ENCODE measurements around the gene ELOVL5. TPM values are rescaled to one million over a fixed set of nuclear protein-coding genes. Genes with fewer than 3 reads are reported as not detected.

ELOVL5 gene
- total and polyA plus RNA-seq, 12 donors: 31.4 to 1,320 (median 161) TPM

- no peak for DNase-seq
- Histone ChIP-seq H3K36me3 (replicated peaks in 1 of 2) (no peaks in the 10 kb centered on the region), H3K4me3 (no peak overlapping the region), H3K4me1 (replicated peaks in 1 of 2) (no peaks in the 10 kb centered on the region), H3K9me3 (replicated peaks in 1 of 3) (no peaks in the 10 kb centered on the region), H3K27ac (no peak overlapping the region), H3K27me3 (no peaks in the 10 kb centered on the region)
- intact Hi-C loops (cut with DNase I): no loop called here
- WGBS, 4 donors: 67 to 71% (median 70%) methylated on average over 3 of the region's 3 CpGs
- no peak for TF ChIP-seq POLR2A (IDR thresholded peaks at IDR 0.05)
- no peak for TF ChIP-seq CTCF (IDR thresholded peaks at IDR 0.05)
Measured at GRCh38 chr6:53238311-53238710, 110.4 kb downstream of the ELOVL5 start.

- no peaks in the 10 kb centered on the region for H3K4me1 ChIP-seq (replicated peaks in 1 of 2)
- H3K27ac ChIP-seq: peak overlapping the region in 1 of 5 donors; percentile 37
- no peak for DNase-seq
- no peak overlapping the region for H3K4me3 ChIP-seq
- H3K27me3 ChIP-seq: no peaks in the 10 kb centered on the region
- WGBS, 4 donors: 32 to 57% (median 49%) methylated on average over 3 of the region's 3 CpGs
- no peaks in the 10 kb centered on the region for H3K36me3 ChIP-seq (replicated peaks in 1 of 2)
- intact Hi-C loops (cut with DNase I): no loop called here
- no peaks in the 10 kb centered on the region for H3K9me3 ChIP-seq (replicated peaks in 1 of 3)
- TF ChIP-seq POLR2A (IDR thresholded peaks at IDR 0.05) (no peak), CTCF (IDR thresholded peaks at IDR 0.05) (no peak)
Measured at GRCh38 chr6:53236241-53236640, 112.5 kb downstream of the ELOVL5 start.

- 90 to 96% (median 93%) methylated on average over 5 of the region's 5 CpGs for whole genome bisulfite sequencing, 4 donors
- H3K36me3 ChIP-seq (replicated peaks in 1 of 2): no peaks in the 10 kb centered on the region
- no peak for TF ChIP-seq POLR2A (IDR thresholded peaks at IDR 0.05)
- no peak overlapping the region for H3K27ac ChIP-seq
- no peak overlapping the region for H3K4me3 ChIP-seq
- H3K27me3 ChIP-seq: no peaks in the 10 kb centered on the region
- intact Hi-C loops (cut with DNase I): no loop called here
- H3K4me1 ChIP-seq (replicated peaks in 1 of 2): no peaks in the 10 kb centered on the region
- H3K9me3 ChIP-seq (replicated peaks in 1 of 3): no peaks in the 10 kb centered on the region
- no peak for DNase-seq
Measured at GRCh38 chr6:53235508-53235907, 113.2 kb downstream of the ELOVL5 start.

- Histone ChIP-seq H3K27ac (no peak overlapping the region), H3K4me3 (no peak overlapping the region), H3K4me1 (replicated peaks in 1 of 2) (peaks cover 0 to 1% of the 10 kb centered on the region in 2 donors), H3K27me3 (no peaks in the 10 kb centered on the region), H3K9me3 (replicated peaks in 1 of 3) (no peaks in the 10 kb centered on the region), H3K36me3 (replicated peaks in 1 of 2) (no peaks in the 10 kb centered on the region)
- no peak for DNase-seq
- 74 to 84% (median 81%) methylated on average over 4 of the region's 4 CpGs for WGBS, 4 donors
- no peak for TF ChIP-seq POLR2A (IDR thresholded peaks at IDR 0.05)
- TF ChIP-seq CTCF (IDR thresholded peaks at IDR 0.05): no peak
- intact Hi-C loops (cut with DNase I): no loop called here
Measured at GRCh38 chr6:53233309-53233708, 115.4 kb downstream of the ELOVL5 start.

- no peak overlapping the region for H3K27ac ChIP-seq
- H3K4me3 ChIP-seq: no peak overlapping the region
- WGBS, 4 donors: 90 to 91% (median 90%) methylated on average over 10 of the region's 10 CpGs
- DNase-seq: no peak
- intact Hi-C loops (cut with DNase I): no loop called here
- no peaks in the 10 kb centered on the region for H3K27me3 ChIP-seq
- TF ChIP-seq POLR2A (IDR thresholded peaks at IDR 0.05): no peak
- TF ChIP-seq CTCF (IDR thresholded peaks at IDR 0.05): no peak
- H3K9me3 ChIP-seq (replicated peaks in 1 of 3): no peaks in the 10 kb centered on the region
- no peaks in the 10 kb centered on the region for H3K36me3 ChIP-seq (replicated peaks in 1 of 2)
- peaks cover 0 to 4% of the 10 kb centered on the region in 2 donors for H3K4me1 ChIP-seq (replicated peaks in 1 of 2)
Measured at GRCh38 chr6:53230775-53231467, 117.8 kb downstream of the ELOVL5 start.

Data from adrenal gland (tissue), 12 donors.